Esophagus muscularis mucosa (tissue), 3 donors: ENCODE results near the gene MVB12B.

Experiments
- CTCF ChIP-seq, 3 experiments: fragments of 200-600 bp in 2 of 3; fragments of 450-650 bp in 1 of 3; sonication (generic) in 2 of 3; IDR thresholded peaks; one replicate each; pipeline ENCODE4 v1.5.1; 2017 to 2019; ENCODE audit warnings: antibody characterized with exemption in 3 of 3, mild to moderate bottlenecking in 2 of 3, moderate library complexity in 1 of 3
- POLR2A ChIP-seq: fragments of 450-650 bp; IDR thresholded peaks from one replicate; pipeline ENCODE4 v1.6.1; 2017; ENCODE audit warnings: antibody characterized with exemption, moderate library complexity, mild to moderate bottlenecking, low read depth

- TF ChIP-seq CTCF (IDR thresholded peaks at IDR 0.05), result no peak
- TF ChIP-seq POLR2A, result no peak
These were observed 133.6 kb downstream of the MVB12B start for GRCh38 chr9:126459965-126460843.
